DMS 273 treated with DMSO at 0.1 percent for 48 hours (cell line): ENCODE measurements around the gene FSTL4.
"Not testable (repeated sequence)": the region's sequence is repeated elsewhere in the genome, so short reads cannot be mapped to it uniquely, and the experiment has no call there.

Experiments
- DNase-seq: peaks from one replicate; lab custom pipeline; 2025; lab: John Stamatoyannopoulos, UW

FSTL4 gene

GRCh38 chr5:133401731-133402347 is 210.5 kb downstream of the FSTL4 start:
- no peak for DNase-seq

GRCh38 chr5:133400831-133401351 is 211.4 kb downstream of the FSTL4 start:
- no peak for DNase-seq

- no peak for DNase-seq
Observed at GRCh38 chr5:133400120-133400519, 212.2 kb downstream of the FSTL4 start.

GRCh38 chr5:133399247-133399891 is 213.0 kb downstream of the FSTL4 start:
- DNase-seq, result no peak

- no peak for DNase-seq
Observed at GRCh38 chr5:133398646-133399101, 213.7 kb downstream of the FSTL4 start.

GRCh38 chr5:133397990-133398645 is 214.2 kb downstream of the FSTL4 start:
- no peak for DNase-seq

GRCh38 chr5:133397348-133397747 is 215.0 kb downstream of the FSTL4 start:
- DNase-seq, result no peak

GRCh38 chr5:133396814-133397213 is 215.5 kb downstream of the FSTL4 start:
- no peak for DNase-seq

- DNase-seq, result no peak
Observed at GRCh38 chr5:133396187-133396741, 216.1 kb downstream of the FSTL4 start.

GRCh38 chr5:133395207-133395606 is 217.1 kb downstream of the FSTL4 start:
- not testable (repeated sequence) for DNase-seq

GRCh38 chr5:133394477-133394817 is 217.9 kb downstream of the FSTL4 start:
- DNase-seq, result not testable (repeated sequence)

GRCh38 chr5:133393776-133394476 is 218.4 kb downstream of the FSTL4 start:
- DNase-seq, result no peak

GRCh38 chr5:133392448-133392847 is 219.9 kb downstream of the FSTL4 start:
- DNase-seq, result no peak

GRCh38 chr5:133391354-133392136 is 220.8 kb downstream of the FSTL4 start:
- no peak for DNase-seq

GRCh38 chr5:133390416-133391353 is 221.7 kb downstream of the FSTL4 start:
- no peak for DNase-seq

- no peak for DNase-seq
Observed at GRCh38 chr5:133389066-133389590, 223.2 kb downstream of the FSTL4 start.

GRCh38 chr5:133387621-133388020 is 224.7 kb downstream of the FSTL4 start:
- DNase-seq, result no peak

GRCh38 chr5:133387091-133387490 is 225.2 kb downstream of the FSTL4 start:
- DNase-seq, result no peak

- no peak for DNase-seq
Observed at GRCh38 chr5:133386662-133387061, 225.7 kb downstream of the FSTL4 start.

- no peak for DNase-seq
Observed at GRCh38 chr5:133385346-133385745, 227.0 kb downstream of the FSTL4 start.
